Measurements from ENCODE around the gene ZNF652.

ZNF652 gene

DNA sequence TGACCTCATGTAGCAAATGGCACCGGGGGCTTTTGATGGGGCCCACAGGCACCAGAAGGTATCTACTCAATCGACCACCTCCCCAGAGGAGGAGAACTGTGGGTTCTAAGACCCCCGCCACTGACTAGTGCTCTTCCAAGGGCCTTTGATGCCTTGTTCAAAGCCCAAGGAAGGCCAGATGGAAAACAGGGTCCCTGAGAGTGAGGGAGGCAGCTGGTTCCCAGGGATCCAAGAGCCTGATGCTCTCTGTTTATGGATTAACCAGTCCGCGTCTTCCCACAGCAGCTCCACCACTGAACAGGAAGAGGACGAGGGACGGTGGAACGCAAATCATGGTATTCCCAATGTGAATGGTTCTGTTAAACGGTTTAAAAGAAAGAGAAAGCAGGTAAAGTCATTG is 45.0 kb upstream of the ZNF652 start:
- Histone ChIP-seq H3K27ac (ENCODE audit: low read length) (no peak overlapping the region), H3K79me2 (ENCODE audit: low read length) (peaks cover 6% of the 10 kb centered on the region; the same call in 1 of the 2 replicates), H3K36me3 (replicated peaks; ENCODE audit: insufficient read depth, low read length) (peaks cover 16% of the 10 kb centered on the region), H3K4me1 (ENCODE audit: low read length) (peaks cover 6% of the 10 kb centered on the region; the same call in 1 of the 2 replicates), H3F3A (ENCODE audit: insufficient read depth, low read length) (peaks cover 14% of the 10 kb centered on the region), H4K20me1 (ENCODE audit: insufficient read depth, low read length) (no peaks in the 10 kb centered on the region), H2AFZ (ENCODE audit: low read length) (no peak overlapping the region), H3K9me3 (replicated peaks; ENCODE audit: insufficient read depth, low read length) (no peaks in the 10 kb centered on the region), H3K4me2 (ENCODE audit: low read depth, low read length) (no peak overlapping the region), H3K27me3 (replicated peaks; ENCODE audit: insufficient read depth, low read length) (no peaks in the 10 kb centered on the region), H3K9me2 (replicated peaks; ENCODE audit: insufficient read depth, low read length) (no peaks in the 10 kb centered on the region), H3K4me3 (ENCODE audit: low read length) (no peak overlapping the region), H3K9ac (ENCODE audit: low read length) (no peak overlapping the region)
- no peak for TF ChIP-seq EZH2phosphoT487 (IDR thresholded peaks at IDR 0.05; ENCODE audit: low read length)
- no peak for TF ChIP-seq CTCF (IDR thresholded peaks at IDR 0.05; ENCODE audit: low read length)
- no peak for TF ChIP-seq EZH2 (optimal IDR thresholded peaks at IDR 0.05; ENCODE audit: low read depth, low read length)
- no peak for DNase-seq

GRCh38 chr17:49406421-49407061 is 44.5 kb upstream of the ZNF652 start:
- Histone ChIP-seq H2AFZ (ENCODE audit: low read length) (no peak overlapping the region), H3K36me3 (replicated peaks; ENCODE audit: insufficient read depth, low read length) (peaks cover 12% of the 10 kb centered on the region), H3K9ac (ENCODE audit: low read length) (no peak overlapping the region), H3F3A (ENCODE audit: insufficient read depth, low read length) (peaks cover 14% of the 10 kb centered on the region), H3K9me3 (replicated peaks; ENCODE audit: insufficient read depth, low read length) (no peaks in the 10 kb centered on the region), H4K20me1 (ENCODE audit: insufficient read depth, low read length) (no peaks in the 10 kb centered on the region), H3K4me3 (ENCODE audit: low read length) (no peak overlapping the region), H3K27me3 (replicated peaks; ENCODE audit: insufficient read depth, low read length) (no peaks in the 10 kb centered on the region), H3K27ac (ENCODE audit: low read length) (no peak overlapping the region), H3K79me2 (ENCODE audit: low read length) (0 out of 2 replicates have a peak, but pooled peaks cover under 1% of the 10 kb centered on the region), H3K9me2 (replicated peaks; ENCODE audit: insufficient read depth, low read length) (no peaks in the 10 kb centered on the region), H3K4me2 (ENCODE audit: low read depth, low read length) (no peak overlapping the region), H3K4me1 (ENCODE audit: low read length) (peaks cover 6% of the 10 kb centered on the region; the same call in 1 of the 2 replicates)
- no peak for TF ChIP-seq CTCF (IDR thresholded peaks at IDR 0.05; ENCODE audit: low read length)
- TF ChIP-seq EZH2 (optimal IDR thresholded peaks at IDR 0.05; ENCODE audit: low read depth, low read length), result no peak
- TF ChIP-seq EZH2phosphoT487 (IDR thresholded peaks at IDR 0.05; ENCODE audit: low read length), result no peak
- no peak for DNase-seq

DNA sequence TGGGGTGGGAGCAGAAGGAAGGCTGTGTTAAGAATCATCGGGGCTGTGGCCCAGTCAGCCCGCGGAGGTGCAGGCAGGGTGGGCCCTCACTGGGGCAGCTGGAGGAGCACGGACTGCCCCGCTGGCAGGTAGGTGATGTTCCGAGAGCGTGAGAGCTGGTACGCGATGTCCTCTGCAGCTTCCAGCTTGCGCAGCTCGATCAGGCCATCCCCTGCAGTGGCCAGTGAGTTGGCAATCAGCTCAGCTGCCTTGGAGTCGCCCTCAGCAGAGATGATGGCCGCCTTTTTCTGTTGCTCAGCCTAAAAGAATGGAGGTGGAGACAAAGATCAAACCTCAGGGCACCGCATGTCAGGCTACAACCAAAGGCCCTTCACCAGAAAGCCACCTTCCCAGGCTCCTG is 42.9 kb upstream of the ZNF652 start:
- no peak overlapping the region for H3K9ac ChIP-seq (ENCODE audit: low read length)

More for the DNA sequence above, 42.9 kb upstream of the ZNF652 start:
- H3K4me1 ChIP-seq (ENCODE audit: low read length), result peaks cover 6% of the 10 kb centered on the region; the same call in 1 of the 2 replicates
- no peaks in the 10 kb centered on the region for H3K9me3 ChIP-seq (replicated peaks; ENCODE audit: insufficient read depth, low read length)
- no peak overlapping the region for H3K27ac ChIP-seq (ENCODE audit: low read length)
- H3K36me3 ChIP-seq (replicated peaks; ENCODE audit: insufficient read depth, low read length), result peaks cover 10% of the 10 kb centered on the region; the same call in 1 of the 2 replicates
- H4K20me1 ChIP-seq (ENCODE audit: insufficient read depth, low read length), result no peaks in the 10 kb centered on the region
- H3F3A ChIP-seq (ENCODE audit: insufficient read depth, low read length), result peaks cover 14% of the 10 kb centered on the region
- H3K9me2 ChIP-seq (replicated peaks; ENCODE audit: insufficient read depth, low read length), result no peaks in the 10 kb centered on the region
- H3K79me2 ChIP-seq (ENCODE audit: low read length), result no peaks in the 10 kb centered on the region
- no peaks in the 10 kb centered on the region for H3K27me3 ChIP-seq (replicated peaks; ENCODE audit: insufficient read depth, low read length)
- no peak overlapping the region for H2AFZ ChIP-seq (ENCODE audit: low read length)
- no peak for DNase-seq
- no peak overlapping the region for H3K4me3 ChIP-seq (ENCODE audit: low read length)
- H3K4me2 ChIP-seq (ENCODE audit: low read depth, low read length), result no peak overlapping the region
- TF ChIP-seq EZH2 (optimal IDR thresholded peaks at IDR 0.05; ENCODE audit: low read depth, low read length) (no peak), CTCF (IDR thresholded peaks at IDR 0.05; ENCODE audit: low read length) (no peak), EZH2phosphoT487 (IDR thresholded peaks at IDR 0.05; ENCODE audit: low read length) (no peak)
